Measurements from ENCODE around the gene RPL37A. TPM values are rescaled to one million over a fixed set of nuclear protein-coding genes. Genes with fewer than 3 reads are reported as not detected.

RPL37A gene
- total RNA-seq, 4 donors from 2014 or later: 1,065 to 1,506 (median 1,390) TPM

DNA sequence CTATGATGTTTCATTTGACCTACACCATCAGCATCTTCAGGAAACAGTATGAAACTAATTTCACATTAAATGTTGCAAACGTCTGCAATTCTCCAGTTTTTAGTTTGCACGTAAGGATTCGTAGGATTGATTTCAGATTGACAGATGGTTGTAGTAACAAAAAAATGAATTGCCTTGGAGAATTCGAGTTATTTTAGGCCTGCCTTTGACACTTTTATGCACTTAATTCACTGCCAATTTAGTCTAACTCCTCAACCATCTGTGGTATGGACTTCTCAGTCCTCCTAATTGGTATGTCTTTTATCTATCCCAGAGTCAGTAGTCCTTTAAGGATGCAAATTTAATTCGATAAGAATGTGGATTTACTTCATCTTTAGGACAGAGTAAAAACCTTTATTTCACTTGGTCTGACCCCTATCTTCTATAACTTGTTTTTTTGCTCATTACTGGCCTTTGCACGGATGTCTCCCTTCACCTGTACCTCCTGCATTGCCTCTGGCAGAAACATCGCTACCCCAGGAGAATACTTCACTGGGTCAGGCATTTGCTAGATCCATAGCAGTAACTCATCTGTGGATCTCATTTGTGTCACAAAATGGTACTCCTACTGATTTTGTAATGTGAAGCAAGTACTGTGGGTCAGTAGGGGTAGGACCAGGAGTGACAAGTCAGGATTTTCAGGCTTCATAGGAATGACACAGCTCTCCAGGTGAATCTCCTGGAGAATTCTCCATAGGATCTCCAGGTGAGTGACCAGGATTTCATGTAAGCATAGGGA is 3.9 kb downstream of the RPL37A start:
- Histone ChIP-seq H3K27ac (no peak overlapping the region), H3K4me1 (peaks cover 23 to 25% of the 10 kb centered on the region in 2 donors), H3K36me3 (peaks cover 7 to 57% of the 10 kb centered on the region in 2 donors), H3K9me3 (no peaks in the 10 kb centered on the region), H3K4me3 (no peak overlapping the region), H3K27me3 (no peaks in the 10 kb centered on the region)
- TF ChIP-seq, protein P1, sequence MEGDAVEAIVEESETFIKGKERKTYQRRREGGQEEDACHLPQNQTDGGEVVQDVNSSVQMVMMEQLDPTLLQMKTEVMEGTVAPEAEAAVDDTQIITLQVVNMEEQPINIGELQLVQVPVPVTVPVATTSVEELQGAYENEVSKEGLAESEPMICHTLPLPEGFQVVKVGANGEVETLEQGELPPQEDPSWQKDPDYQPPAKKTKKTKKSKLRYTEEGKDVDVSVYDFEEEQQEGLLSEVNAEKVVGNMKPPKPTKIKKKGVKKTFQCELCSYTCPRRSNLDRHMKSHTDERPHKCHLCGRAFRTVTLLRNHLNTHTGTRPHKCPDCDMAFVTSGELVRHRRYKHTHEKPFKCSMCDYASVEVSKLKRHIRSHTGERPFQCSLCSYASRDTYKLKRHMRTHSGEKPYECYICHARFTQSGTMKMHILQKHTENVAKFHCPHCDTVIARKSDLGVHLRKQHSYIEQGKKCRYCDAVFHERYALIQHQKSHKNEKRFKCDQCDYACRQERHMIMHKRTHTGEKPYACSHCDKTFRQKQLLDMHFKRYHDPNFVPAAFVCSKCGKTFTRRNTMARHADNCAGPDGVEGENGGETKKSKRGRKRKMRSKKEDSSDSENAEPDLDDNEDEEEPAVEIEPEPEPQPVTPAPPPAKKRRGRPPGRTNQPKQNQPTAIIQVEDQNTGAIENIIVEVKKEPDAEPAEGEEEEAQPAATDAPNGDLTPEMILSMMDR (IDR thresholded peaks at IDR 0.05 in 4 of 5, conservative IDR thresholded peaks at IDR 0.05 in 1 of 5): no peak
- no peak for TF ChIP-seq POLR2A (IDR thresholded peaks at IDR 0.05)
- in situ Hi-C loops (cut with MboI; ENCODE audit: low sequenced_read_pairs in 4 of 4): loop anchor here in 3 of 4 donors (25.0 kb wide), 3 partner anchors 660 to 1235 kb away; no protein-coding TSS in a partner anchor
- ATAC-seq (no peak), DNase-seq (no peak)
- intact Hi-C loops (cut with DNase I; ENCODE audit: low total_unique reads): no loop called here

DNA sequence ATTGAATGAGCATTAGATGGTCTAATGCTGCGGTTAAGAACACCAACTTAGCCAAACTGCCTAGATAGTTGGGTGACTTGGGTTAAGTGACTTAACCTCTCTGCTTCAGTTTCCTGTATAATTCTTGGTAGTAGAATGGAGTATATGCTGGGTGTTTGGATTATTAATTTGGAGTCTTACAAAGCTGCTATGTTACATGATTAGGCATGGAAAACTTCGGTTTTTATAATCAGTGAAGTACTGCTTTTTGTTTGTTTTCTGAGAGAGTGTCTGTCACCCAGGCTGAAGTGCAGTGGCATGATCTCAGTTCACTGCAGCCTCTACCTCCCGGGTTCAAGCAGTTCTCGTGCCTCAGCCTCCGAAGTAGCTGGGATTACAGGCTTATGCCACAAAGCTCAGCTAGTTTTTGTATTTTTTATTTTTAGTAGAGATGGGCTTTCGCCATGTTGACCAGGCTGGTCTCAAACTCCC is 4.5 kb downstream of the RPL37A start:
- Histone ChIP-seq H3K27ac (no peak overlapping the region), H3K4me1 (peaks cover 17 to 24% of the 10 kb centered on the region in 2 donors), H3K36me3 (peaks cover 7 to 57% of the 10 kb centered on the region in 2 donors), H3K27me3 (no peaks in the 10 kb centered on the region), H3K9me3 (no peaks in the 10 kb centered on the region), H3K4me3 (no peak overlapping the region)
- in situ Hi-C loops (cut with MboI; ENCODE audit: low sequenced_read_pairs in 4 of 4) (loop anchor here in 3 of 4 donors (25.0 kb wide), 3 partner anchors 659 to 1234 kb away; no protein-coding TSS in a partner anchor), intact Hi-C loops (cut with DNase I; ENCODE audit: low total_unique reads) (no loop called here)
- ATAC-seq: no peak
- no peak for DNase-seq
- TF ChIP-seq POLR2A (IDR thresholded peaks at IDR 0.05): no peak
- TF ChIP-seq, protein P1 (IDR thresholded peaks at IDR 0.05 in 4 of 5, conservative IDR thresholded peaks at IDR 0.05 in 1 of 5): no peak

DNA sequence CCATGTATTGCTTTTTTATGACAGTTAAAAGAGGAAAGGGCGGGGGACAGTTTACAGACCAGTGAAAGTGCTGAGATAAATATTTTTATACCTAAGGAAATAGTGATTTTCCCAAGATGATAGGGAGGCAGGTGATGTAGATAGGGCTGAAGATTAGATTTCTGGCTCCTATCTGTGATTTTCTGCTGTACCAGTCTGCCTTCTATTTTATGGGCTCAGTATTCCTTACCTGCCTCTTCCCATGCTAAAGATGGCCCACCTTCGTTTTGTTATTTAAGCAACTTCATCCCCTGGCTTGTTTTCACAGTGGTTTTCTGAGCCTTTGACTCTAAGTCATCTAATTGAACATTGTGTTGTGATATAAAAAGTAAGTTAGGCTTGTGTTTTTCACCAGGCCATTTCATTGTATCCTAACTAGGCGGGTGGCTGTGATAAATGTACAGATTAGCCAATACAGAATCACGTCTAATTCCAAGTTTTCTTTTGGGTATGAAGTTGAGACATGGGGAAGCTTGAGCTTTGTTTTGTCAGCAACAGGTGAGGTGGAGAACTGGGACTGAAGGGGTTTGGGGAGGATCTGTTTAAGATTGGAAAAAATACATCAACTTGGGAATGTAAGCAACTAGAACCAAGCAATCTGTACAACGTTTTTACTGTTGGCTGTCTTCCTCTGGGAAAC is 5.2 kb downstream of the RPL37A start:
- DNase-seq (no peak), ATAC-seq (no peak)
- no peaks in the 10 kb centered on the region for H3K27me3 ChIP-seq
- H3K36me3 ChIP-seq: peaks cover 7 to 57% of the 10 kb centered on the region in 2 donors
- no peak overlapping the region for H3K4me3 ChIP-seq
- no peak overlapping the region for H3K27ac ChIP-seq
- in situ Hi-C loops (cut with MboI; ENCODE audit: low sequenced_read_pairs in 4 of 4): loop anchor here in 3 of 4 donors (25.0 kb wide), 3 partner anchors 658 to 1233 kb away; no protein-coding TSS in a partner anchor
- no peaks in the 10 kb centered on the region for H3K9me3 ChIP-seq
- no peak for TF ChIP-seq POLR2A (IDR thresholded peaks at IDR 0.05)
- TF ChIP-seq, protein P1 (IDR thresholded peaks at IDR 0.05 in 4 of 5, conservative IDR thresholded peaks at IDR 0.05 in 1 of 5): no peak
- intact Hi-C loops (cut with DNase I; ENCODE audit: low total_unique reads): no loop called here
- peaks cover 15 to 27% of the 10 kb centered on the region in 2 donors for H3K4me1 ChIP-seq

DNA sequence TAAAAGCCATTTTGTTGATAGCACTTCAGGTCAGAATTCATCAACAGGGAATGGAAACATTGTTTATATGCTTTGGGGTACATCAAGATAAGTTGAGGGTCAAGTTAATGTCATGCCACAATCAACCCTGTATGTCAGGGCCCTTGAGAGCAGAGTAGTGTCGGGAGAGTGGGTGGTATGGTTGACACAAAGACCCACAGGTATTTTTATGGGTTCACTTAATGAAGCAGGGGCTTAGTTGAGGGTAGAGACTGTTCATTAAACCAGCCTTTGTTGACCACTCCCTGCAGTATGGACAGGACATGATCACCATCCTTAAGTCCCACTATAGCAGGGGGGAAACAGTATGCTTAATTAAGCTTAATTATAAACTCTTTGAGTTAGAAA is 5.7 kb downstream of the RPL37A start:
- DNase-seq (no peak), ATAC-seq (no peak)
- H3K36me3 ChIP-seq: peaks cover 7 to 57% of the 10 kb centered on the region in 2 donors
- no peaks in the 10 kb centered on the region for H3K27me3 ChIP-seq
- H3K9me3 ChIP-seq: no peaks in the 10 kb centered on the region
- TF ChIP-seq POLR2A (IDR thresholded peaks at IDR 0.05): no peak
- TF ChIP-seq, protein P1 (IDR thresholded peaks at IDR 0.05 in 4 of 5, conservative IDR thresholded peaks at IDR 0.05 in 1 of 5): no peak
- no peak overlapping the region for H3K4me3 ChIP-seq
- H3K4me1 ChIP-seq: peaks cover 15 to 26% of the 10 kb centered on the region in 2 donors
- no peak overlapping the region for H3K27ac ChIP-seq
- in situ Hi-C loops (cut with MboI; ENCODE audit: low sequenced_read_pairs in 4 of 4): loop anchor here in 3 of 4 donors (25.0 kb wide), 3 partner anchors 658 to 1233 kb away; no protein-coding TSS in a partner anchor
- intact Hi-C loops (cut with DNase I; ENCODE audit: low total_unique reads): no loop called here
